ENCODE measurements around the gene DAPK2. TPM values are rescaled to one million over a fixed set of nuclear protein-coding genes. Genes with fewer than 3 reads are reported as not detected.

DAPK2 gene
- total and polyA plus RNA-seq, 2 of the 13 experiments (the other 11 are each of a cell fraction or from before 2014, with no cell fraction given), result 0.33 to 0.63 TPM

DNA sequence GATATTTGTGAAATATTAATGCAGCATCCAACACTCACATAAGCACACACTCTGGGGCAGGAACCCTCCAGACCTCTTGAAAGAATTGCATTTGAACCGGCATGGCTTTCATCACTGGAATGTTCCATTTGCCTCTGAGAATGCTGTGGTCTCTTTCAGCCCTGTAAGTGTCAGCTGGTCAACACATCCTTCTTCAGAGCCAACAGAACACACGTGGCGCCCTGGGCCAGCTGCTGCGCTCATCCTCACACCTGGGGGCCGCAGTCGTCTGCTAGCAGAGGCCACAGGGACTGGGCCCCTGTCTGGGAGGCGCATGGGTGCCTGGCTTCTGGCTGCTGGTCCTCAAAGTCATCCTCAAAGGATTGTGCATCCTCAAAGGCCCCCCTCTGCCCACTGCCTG lies 141.2 kb downstream of the DAPK2 start (continued):
- TF ChIP-seq ZNF142 (CRISPR knock-in tag; IDR thresholded peaks at IDR 0.05), result no peak
- TF ChIP-seq, protein P1, sequence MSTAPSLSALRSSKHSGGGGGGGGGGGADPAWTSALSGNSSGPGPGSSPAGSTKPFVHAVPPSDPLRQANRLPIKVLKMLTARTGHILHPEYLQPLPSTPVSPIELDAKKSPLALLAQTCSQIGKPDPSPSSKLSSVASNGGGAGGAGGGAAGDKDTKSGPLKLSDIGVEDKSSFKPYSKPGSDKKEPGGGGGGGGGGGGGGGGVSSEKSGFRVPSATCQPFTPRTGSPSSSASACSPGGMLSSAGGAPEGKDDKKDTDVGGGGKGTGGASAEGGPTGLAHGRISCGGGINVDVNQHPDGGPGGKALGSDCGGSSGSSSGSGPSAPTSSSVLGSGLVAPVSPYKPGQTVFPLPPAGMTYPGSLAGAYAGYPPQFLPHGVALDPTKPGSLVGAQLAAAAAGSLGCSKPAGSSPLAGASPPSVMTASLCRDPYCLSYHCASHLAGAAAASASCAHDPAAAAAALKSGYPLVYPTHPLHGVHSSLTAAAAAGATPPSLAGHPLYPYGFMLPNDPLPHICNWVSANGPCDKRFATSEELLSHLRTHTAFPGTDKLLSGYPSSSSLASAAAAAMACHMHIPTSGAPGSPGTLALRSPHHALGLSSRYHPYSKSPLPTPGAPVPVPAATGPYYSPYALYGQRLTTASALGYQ (CRISPR knock-in tag; IDR thresholded peaks at IDR 0.05), result no peak

- Histone ChIP-seq H3K27ac (ENCODE audit: extremely low read length, insufficient read depth, low read length) (no peak overlapping the region), H2AFZ (ENCODE audit: low read length) (no peak overlapping the region), H3K4me3 (replicated peaks in 1 of 3; ENCODE audit: insufficient read depth in 1 of 3, low read depth in 2 of 3, low read length in 3 of 3) (no peak overlapping the region), H3K4me2 (ENCODE audit: low read depth, low read length) (no peak overlapping the region), H3K36me3 (replicated peaks in 1 of 2; ENCODE audit: control insufficient read depth in 1 of 2, insufficient read depth in 2 of 2, low read length in 2 of 2) (no peaks in the 10 kb centered on the region), H3K27me3 (ENCODE audit: control insufficient read depth in 1 of 2, insufficient read depth in 2 of 2, low read length in 2 of 2) (peaks cover 4 to 14% of the 10 kb centered on the region in 2 experiments; a peak in 4 of 5 replicates), H3K9me3 (ENCODE audit: low read length) (no peaks in the 10 kb centered on the region), H3K9ac (ENCODE audit: insufficient read depth, low read depth, low read length) (no peak overlapping the region), H3K79me2 (ENCODE audit: insufficient read depth, low read length) (no peaks in the 10 kb centered on the region), H4K20me1 (ENCODE audit: insufficient read depth, low read length) (no peaks in the 10 kb centered on the region), H3K4me1 (ENCODE audit: insufficient read depth, low read length) (peaks cover 9% of the 10 kb centered on the region)
- CTCF ChIA-PET (ENCODE audit: low intra/inter-chr PET ratio, low total read pairs), result no interaction called here
- in situ Hi-C loops (cut with HindIII; ENCODE audit: extremely low pct_ligation_motif_present, low pct_unique_long_range_greater_than_20kb) (no loop called here), intact Hi-C loops (cut with micrococcal nuclease; ENCODE audit: unreplicated experiment) (no loop called here)
- DNase-seq (ENCODE audit: low spot score) (no peak), FAIRE-seq (no peak), ATAC-seq (no peak)
- WGBS (ENCODE audit: low lambda C conversion rate), result 65% methylated on average over 4 of the region's 4 CpGs
- BruUV-seq (replicated peaks), result no TSS peak
- POLR2A ChIA-PET, result no interaction called here
- no peak for TF ChIP-seq SP140L (CRISPR knock-in tag; IDR thresholded peaks at IDR 0.05; ENCODE audit: borderline replicate concordance)
- no peak for TF ChIP-seq ZNF770 (CRISPR knock-in tag; IDR thresholded peaks at IDR 0.05)
- TF ChIP-seq ZBTB39 (CRISPR knock-in tag; IDR thresholded peaks at IDR 0.05), result no peak
- TF ChIP-seq, protein P2, sequence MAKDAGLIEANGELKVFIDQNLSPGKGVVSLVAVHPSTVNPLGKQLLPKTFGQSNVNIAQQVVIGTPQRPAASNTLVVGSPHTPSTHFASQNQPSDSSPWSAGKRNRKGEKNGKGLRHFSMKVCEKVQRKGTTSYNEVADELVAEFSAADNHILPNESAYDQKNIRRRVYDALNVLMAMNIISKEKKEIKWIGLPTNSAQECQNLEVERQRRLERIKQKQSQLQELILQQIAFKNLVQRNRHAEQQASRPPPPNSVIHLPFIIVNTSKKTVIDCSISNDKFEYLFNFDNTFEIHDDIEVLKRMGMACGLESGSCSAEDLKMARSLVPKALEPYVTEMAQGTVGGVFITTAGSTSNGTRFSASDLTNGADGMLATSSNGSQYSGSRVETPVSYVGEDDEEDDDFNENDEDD (CRISPR knock-in tag; IDR thresholded peaks at IDR 0.05; ENCODE audit: borderline replicate concordance), result no peak
These were observed 142.2 kb downstream of the DAPK2 start for GRCh38 chr15:63904042-63904441.

All from HepG2 (cell line).